ENCODE data around the gene LATS2.
A peak's percentile ranks its signal among the peaks of the same experiment; 100 is the strongest.
"Not testable (repeated sequence)": the region's sequence is repeated elsewhere in the genome, so short reads cannot be mapped to it uniquely, and the experiment has no call there.

LATS2 gene

GRCh38 chr13:21075011-21075378 lies 13.6 kb upstream of the LATS2 start:
- peak; percentile 73 to 80 for DNase-seq

DNA sequence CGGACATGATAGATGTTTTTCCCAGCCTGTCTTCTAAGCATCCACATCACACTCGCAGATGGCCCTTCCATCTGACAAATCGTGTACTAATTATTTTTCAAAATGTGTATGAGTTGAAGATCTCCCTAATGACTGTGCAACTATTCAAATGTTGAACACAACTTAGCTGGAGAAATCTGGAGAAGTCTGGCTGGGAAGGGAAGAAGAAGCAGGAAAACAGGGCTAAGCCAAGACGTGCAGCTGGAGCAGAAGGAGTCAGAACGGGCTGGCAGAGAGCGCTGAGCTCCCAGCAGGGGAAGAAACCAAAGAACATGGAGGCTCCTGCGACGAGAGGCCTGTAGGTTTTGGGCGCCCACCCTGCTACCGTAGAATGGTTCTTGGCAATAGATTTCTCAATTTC lies 13.2 kb upstream of the LATS2 start:
- peak in 1 of 2 experiments; percentile 80 for DNase-seq

DNA sequence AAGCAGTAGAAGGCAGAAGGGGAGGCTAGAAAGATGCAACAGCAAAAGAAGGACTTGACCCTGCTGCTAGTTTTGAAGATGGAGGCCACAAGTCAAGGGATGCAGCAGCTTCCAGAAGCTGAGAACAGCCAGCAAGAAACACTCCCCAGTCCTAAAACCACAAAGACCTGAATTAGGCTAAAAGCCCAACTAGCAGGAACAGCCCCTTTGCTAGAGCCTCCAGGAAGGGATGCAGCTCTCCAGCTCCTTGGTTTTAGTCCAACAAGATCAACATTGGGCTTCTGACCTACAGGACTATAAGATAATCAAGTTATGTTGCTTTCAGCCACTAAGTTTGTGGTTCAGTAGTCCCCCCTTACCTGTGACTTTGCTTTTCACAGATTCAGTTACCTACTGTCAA lies 10.5 kb upstream of the LATS2 start:
- DNase-seq, result peak in 1 of 2 experiments; percentile 15

GRCh38 chr13:21071015-21071414 lies 9.6 kb upstream of the LATS2 start:
- no peak for DNase-seq

DNA sequence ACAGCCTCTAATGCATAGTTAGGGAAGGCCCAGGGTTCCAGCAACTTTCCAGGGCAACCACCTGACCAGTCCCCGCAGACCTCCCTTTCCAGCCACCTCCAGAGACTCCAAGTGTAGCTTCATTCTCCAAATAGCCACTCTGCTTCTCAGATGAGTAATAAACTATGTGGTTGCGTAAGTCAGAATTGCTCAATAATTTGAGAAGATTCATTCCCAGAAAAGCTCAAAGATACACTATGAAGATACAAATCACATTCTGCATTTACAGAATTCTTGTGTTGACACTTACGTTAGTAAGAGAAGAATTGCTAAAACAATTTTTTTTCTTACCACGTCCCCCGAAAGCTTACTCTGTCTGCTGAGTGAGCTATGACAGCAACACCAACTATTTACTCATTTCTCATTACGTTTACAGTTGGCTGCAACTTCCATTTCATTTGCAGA lies 8.2 kb upstream of the LATS2 start:
- DNase-seq, result no peak

- DNase-seq, result no peak
Observed at GRCh38 chr13:21067848-21068247, 6.5 kb upstream of the LATS2 start.

- DNase-seq, result no peak
Observed at GRCh38 chr13:21066946-21067345, 5.6 kb upstream of the LATS2 start.

DNA sequence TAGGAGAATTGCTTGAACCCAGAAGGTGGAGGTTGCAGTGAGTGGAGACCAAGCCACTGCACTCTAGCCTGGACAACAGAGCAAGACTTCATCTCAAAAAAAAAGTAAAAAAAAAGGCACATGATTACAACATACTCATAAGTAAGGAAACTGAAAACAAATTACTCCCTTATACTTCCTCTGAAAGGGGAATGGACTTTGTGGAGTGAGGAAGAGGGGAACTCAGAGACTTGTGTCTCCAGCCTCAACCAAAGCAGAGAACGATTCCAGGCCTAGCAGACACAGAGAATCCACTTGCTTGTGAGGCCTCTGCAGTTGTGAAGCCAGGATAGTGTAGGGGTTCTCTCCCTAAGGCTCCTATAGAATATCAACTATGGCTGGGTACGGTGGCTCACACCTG lies 4.3 kb upstream of the LATS2 start:
- DNase-seq, result no peak

DNA sequence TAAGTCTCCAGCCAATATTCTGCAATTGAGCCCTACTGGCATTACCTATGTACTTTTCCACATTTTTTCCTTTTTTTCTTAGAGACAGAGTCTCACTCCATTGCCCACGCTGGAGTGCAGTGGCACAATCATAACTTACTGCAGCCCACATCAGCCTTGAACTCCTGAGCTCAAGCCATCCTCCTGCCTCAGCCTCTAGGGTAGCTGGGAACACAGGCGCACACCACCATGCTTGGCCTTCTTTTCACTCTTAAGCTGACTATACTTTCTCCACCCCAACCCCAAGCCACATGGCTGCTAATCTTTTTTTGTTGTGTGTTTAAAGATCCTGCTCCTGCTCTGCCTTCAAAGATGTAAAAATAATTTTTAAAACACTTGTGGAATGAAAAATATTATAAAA lies 1.6 kb upstream of the LATS2 start:
- no peak for DNase-seq

- no peak for DNase-seq
Observed at GRCh38 chr13:21060338-21061028, 903 bp downstream of the LATS2 start.

DNA sequence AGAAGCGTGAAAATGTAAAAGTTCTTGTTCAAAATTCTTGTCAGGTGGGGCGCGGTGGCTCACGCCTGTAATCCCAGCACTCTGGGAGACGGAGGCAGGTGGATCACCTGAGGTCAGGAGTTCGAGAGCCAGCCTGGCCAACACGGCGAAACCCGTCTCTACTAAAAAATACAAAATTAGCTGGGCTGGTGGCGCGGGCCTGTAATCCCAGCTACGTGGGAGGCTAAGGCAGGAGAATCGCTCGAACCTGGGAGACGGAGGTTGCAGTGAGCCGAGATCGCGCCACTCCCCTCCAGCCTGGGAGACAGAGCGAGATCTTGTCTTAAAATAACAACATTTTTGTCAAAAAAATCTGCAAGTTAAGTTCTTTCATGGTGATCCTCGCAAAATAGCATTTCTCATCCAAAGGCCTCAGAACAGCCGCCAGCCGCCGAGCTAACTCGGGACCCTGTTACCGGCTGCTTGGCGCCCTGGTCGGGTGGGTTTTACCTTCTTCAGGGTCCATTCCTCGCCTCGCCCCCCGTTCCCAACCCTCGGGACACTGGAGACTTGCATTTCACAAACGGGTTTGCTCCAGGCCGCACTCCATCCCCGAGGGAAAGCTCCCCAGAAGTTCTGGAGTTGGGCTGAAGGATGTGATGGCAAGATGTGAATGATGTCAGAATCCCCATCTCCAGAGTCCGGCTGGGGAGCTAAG lies 1.6 kb downstream of the LATS2 start:
- no peak for DNase-seq

DNA sequence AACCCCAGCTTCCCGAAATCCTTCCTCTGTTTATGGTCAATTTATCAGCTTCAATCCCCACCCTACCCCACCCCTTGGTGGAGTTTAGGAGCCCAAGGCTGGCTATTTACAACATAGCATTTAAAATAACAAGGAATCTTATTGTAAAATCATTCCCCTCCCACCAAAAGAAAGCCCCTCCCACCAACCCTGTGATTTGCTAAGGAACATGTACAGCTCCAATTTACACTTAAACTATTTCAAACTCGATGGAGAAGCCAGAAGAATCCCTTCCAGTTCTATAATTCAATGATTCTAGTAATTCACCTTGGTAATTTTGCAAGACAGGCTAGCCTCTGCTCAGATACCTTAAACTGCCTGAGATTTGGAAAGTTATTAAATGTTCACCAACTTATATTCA lies 3.0 kb downstream of the LATS2 start:
- no peak for DNase-seq

GRCh38 chr13:21055511-21056045 lies 5.8 kb downstream of the LATS2 start:
- no peak for DNase-seq

- DNase-seq, result no peak
Observed at GRCh38 chr13:21055016-21055415, 6.4 kb downstream of the LATS2 start.

DNA sequence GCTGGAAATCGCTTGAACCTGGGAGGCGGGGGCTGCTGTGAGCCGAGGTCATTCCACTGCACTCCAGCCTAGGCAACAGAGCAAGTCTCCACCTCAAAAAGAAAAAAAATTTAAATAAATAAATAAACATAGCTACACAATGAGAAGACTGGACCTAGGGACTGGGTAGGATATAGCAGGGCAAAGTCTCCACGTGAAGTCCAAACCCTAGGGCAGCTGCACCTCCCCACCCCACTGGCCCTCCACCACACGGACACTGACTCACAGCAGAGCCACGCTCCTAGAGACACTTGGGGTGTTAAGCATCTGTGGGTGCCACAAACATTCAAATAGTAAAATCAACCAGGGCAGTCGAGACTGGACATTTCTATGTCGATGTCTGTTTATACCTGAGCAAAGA lies 7.1 kb downstream of the LATS2 start:
- DNase-seq, result no peak

DNA sequence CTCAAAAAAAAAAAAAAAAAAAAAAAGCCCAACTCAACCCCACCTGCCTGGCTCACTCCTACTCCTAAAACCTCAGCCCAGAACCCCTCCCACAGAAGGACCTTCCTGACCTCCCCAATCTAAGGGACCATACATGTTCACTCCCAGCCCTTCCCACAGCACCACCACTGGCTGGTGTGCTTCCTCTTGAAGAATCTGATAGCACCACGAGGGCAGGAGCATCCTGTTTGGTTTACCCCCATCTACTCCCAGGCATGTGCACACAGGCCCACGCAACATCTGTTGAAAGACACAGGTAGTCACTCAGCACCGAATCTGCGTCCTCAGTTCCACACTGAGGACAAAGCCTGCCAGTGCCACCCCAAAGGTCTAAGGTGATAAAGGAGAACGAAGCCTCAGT lies 8.2 kb downstream of the LATS2 start:
- DNase-seq, result peak in 1 of 2 experiments; percentile 14

- no peak for DNase-seq
Observed at GRCh38 chr13:21051675-21052074, 9.7 kb downstream of the LATS2 start.

GRCh38 chr13:21050288-21051197 lies 10.8 kb downstream of the LATS2 start:
- no peak for DNase-seq

- DNase-seq, result not testable (repeated sequence)
Observed at GRCh38 chr13:21049731-21050130, 11.7 kb downstream of the LATS2 start.

GRCh38 chr13:21048901-21049698 lies 12.3 kb downstream of the LATS2 start:
- no peak for DNase-seq

- DNase-seq, result no peak
Observed at GRCh38 chr13:21047591-21048282, 13.6 kb downstream of the LATS2 start.

DNA sequence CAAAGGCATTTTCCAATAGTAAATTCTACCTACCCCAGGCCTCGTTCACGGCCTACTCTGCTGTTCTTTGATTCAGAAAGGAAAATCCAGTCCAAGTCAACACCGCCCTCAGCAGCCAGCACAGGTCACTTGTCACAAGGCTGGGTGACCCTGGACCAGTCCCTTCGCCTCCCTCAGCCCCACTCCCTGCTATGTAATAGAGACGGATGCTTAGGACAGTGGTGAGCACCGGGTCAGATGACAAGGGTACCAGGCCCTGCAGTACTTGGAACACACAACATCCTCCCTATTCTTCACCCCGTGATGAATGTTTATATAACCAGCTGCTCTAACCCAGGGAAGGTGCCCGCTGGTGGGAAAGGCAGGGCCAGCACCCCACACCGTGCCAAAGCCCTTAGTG lies 14.3 kb downstream of the LATS2 start:
- DNase-seq, result no peak
